WERI-Rb-1 (cell line): ENCODE results near the gene NANOS1.

Source experiments
- DNase-seq: peaks from one replicate; pipeline ENCODE4 v3.0.0-alpha.2; 2020
- H3K27ac ChIP-seq: fragments of 250-450 bp; sonication (Bioruptor Pico); 2 replicates; pipeline ENCODE4 v1.5.1; 2020; ENCODE audit warnings: mild to moderate bottlenecking, moderate library complexity
- H3K27me3 ChIP-seq: fragments of 250-450 bp; sonication (Bioruptor Pico); 2 replicates; pipeline ENCODE4 v1.5.1; 2021; ENCODE audit warnings: mild to moderate bottlenecking, low read depth, moderate library complexity; ENCODE audit not compliant: insufficient read depth, severe bottlenecking
- H3K36me3 ChIP-seq: fragments of 250-450 bp; sonication (Bioruptor Pico); 2 replicates; pipeline ENCODE4 v1.5.1; 2020; ENCODE audit warnings: mild to moderate bottlenecking, moderate library complexity
- H3K4me3 ChIP-seq: 2 replicates; pipeline ENCODE4 v1.5.1; 2011; ENCODE audit warnings: low read depth, mild to moderate bottlenecking, control low read depth, low read length
- H3K9me3 ChIP-seq: fragments of 250-450 bp; sonication (Bioruptor Pico); 2 replicates; pipeline ENCODE4 v1.5.1; 2021; ENCODE audit warnings: mild to moderate bottlenecking, moderate library complexity; ENCODE audit not compliant: severe bottlenecking
- TF ChIP-seq, protein P1 (sequence below): IDR thresholded peaks from 2 replicates; pipeline ENCODE4 v1.5.1; 2011; ENCODE audit warnings: low read depth, mild to moderate bottlenecking, control low read depth, inconsistent platforms, low read length

NANOS1 gene

DNA sequence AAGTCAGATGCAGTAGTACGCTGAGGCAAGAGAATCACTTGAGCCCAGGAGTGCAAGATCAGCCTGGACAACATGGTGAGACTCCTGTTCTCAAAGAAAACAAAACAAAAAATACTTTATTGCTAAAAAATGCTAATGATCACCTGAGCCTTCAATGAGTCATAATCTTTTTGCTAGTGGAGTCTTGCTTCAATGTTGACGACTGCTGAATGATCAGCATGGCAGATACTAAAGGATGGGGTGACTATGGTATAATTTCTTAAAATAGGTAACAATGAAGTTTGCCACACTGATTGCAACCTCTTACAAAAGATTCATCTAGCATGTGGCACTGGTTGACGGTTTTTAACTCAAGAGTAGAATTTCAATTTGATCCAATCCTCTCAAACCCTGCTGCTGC is 22.3 kb downstream of the NANOS1 start:
- Histone ChIP-seq H3K4me3 (no peak overlapping the region), H3K27me3 (no peaks in the 10 kb centered on the region), H3K27ac (no peak overlapping the region), H3K36me3 (peaks cover 99% of the 10 kb centered on the region), H3K9me3 (no peaks in the 10 kb centered on the region)
- DNase-seq, result no peak
- TF ChIP-seq, protein P1, sequence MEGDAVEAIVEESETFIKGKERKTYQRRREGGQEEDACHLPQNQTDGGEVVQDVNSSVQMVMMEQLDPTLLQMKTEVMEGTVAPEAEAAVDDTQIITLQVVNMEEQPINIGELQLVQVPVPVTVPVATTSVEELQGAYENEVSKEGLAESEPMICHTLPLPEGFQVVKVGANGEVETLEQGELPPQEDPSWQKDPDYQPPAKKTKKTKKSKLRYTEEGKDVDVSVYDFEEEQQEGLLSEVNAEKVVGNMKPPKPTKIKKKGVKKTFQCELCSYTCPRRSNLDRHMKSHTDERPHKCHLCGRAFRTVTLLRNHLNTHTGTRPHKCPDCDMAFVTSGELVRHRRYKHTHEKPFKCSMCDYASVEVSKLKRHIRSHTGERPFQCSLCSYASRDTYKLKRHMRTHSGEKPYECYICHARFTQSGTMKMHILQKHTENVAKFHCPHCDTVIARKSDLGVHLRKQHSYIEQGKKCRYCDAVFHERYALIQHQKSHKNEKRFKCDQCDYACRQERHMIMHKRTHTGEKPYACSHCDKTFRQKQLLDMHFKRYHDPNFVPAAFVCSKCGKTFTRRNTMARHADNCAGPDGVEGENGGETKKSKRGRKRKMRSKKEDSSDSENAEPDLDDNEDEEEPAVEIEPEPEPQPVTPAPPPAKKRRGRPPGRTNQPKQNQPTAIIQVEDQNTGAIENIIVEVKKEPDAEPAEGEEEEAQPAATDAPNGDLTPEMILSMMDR, result no peak

DNA sequence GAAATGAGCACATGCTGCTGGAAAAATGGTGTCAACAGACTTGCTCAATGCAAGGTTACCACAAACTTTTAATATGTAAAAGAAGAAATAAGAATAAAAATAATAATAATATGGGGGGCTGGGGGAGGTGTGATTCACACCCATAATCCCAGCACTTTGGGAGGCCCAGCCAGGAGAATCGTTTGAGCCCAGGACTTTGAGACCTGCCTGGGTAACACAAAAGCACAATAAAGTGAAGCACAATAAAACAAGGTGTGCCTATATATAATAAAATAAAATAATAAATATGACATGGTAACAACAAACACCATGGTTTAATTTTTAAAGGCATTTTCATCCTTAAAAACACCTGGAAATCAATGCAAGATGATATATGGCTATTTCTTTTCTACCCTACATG is 26.0 kb downstream of the NANOS1 start:
- DNase-seq, result no peak
- TF ChIP-seq, protein P1, result no peak
- H3K4me3 ChIP-seq, result no peak overlapping the region
- H3K9me3 ChIP-seq, result no peaks in the 10 kb centered on the region
- H3K27ac ChIP-seq, result no peak overlapping the region
- H3K27me3 ChIP-seq, result no peaks in the 10 kb centered on the region
- peaks cover 100% of the 10 kb centered on the region for H3K36me3 ChIP-seq

GRCh38 chr10:119058010-119058409 is 28.5 kb downstream of the NANOS1 start:
- TF ChIP-seq, protein P1, result no peak
- DNase-seq, result no peak
- Histone ChIP-seq H3K36me3 (peaks cover 100% of the 10 kb centered on the region), H3K4me3 (no peak overlapping the region), H3K27ac (no peak overlapping the region), H3K9me3 (no peaks in the 10 kb centered on the region), H3K27me3 (no peaks in the 10 kb centered on the region)

DNA sequence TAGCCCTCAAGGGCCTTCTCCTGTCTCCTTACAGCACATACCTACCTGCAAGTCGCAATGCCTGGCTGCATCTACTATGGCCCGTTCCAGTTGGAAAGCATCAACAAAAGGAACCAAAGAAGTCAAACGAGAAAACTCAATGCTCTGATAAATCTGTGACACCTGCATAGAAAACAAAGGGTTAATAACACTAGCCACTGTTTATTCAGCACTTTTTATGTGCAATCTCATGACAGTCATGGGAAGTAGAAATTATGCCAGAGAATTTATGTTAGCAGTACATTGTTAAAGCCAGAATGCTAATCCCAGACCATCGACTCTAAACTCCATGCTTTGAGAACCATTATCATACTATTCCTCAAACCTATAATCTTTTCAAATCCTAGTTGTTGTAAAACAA is 30.0 kb downstream of the NANOS1 start:
- Histone ChIP-seq H3K27me3 (no peaks in the 10 kb centered on the region), H3K4me3 (no peak overlapping the region), H3K9me3 (no peaks in the 10 kb centered on the region), H3K36me3 (peaks cover 100% of the 10 kb centered on the region), H3K27ac (no peak overlapping the region)
- TF ChIP-seq, protein P1, result no peak
- no peak for DNase-seq

DNA sequence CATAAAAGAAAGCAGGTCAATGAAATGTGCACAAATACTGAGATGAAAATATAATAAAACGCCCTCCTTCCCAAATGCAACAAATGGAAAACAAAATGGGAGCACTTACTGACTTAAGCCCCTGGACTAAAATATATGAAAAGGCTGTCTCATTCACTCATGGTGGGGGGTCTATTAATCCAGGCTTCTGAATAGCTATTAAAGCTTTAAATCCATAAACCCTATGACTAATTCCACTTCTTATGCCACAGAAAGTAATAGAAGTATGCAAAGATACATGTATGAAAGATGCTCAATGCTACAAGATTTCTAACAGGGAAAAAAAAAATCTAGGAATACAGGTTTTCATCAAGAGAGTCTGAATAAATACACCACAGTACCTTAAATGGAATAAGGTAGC is 30.6 kb downstream of the NANOS1 start:
- H3K4me3 ChIP-seq, result no peak overlapping the region
- H3K27me3 ChIP-seq, result no peaks in the 10 kb centered on the region
- DNase-seq, result no peak
- TF ChIP-seq, protein P1, result no peak
- H3K9me3 ChIP-seq, result no peaks in the 10 kb centered on the region
- no peak overlapping the region for H3K27ac ChIP-seq
- H3K36me3 ChIP-seq, result peaks cover 100% of the 10 kb centered on the region

DNA sequence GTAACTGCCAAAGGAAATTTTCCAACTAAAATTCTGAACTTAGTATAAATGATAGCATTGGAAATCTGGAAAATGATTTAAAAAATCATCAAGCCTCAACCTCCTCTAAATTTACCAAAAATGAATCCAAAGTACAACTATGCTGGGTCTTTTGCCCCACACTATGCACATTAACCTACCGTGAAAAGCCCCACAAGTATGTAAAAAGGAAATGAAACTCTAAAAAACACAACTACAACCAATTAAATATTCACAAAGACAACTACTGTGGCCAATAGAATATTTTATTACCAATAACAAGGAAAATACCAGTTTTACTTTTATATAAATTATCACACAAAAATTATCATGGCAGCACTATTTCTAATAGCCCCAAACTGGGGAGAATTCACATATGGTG is 31.8 kb downstream of the NANOS1 start:
- H3K4me3 ChIP-seq, result no peak overlapping the region
- DNase-seq, result no peak
- no peaks in the 10 kb centered on the region for H3K9me3 ChIP-seq
- no peak overlapping the region for H3K27ac ChIP-seq
- H3K36me3 ChIP-seq, result peaks cover 98% of the 10 kb centered on the region
- no peaks in the 10 kb centered on the region for H3K27me3 ChIP-seq
- TF ChIP-seq, protein P1, result no peak
